Pancreas (tissue), 10 donors: Measurements from ENCODE around the gene NOLC1. TPM values are rescaled to one million over a fixed set of nuclear protein-coding genes. Genes with fewer than 3 reads are reported as not detected.

Experiments used
- ATAC-seq, 4 donors: fragments of 200-7000 bp; cut with Tn5 transposase; one replicate each; pipeline versions ENCODE4 v1.8.0 to v1.9.1; 2020; ENCODE audit warnings: mild to moderate bottlenecking in 4 of 4, moderate library complexity in 4 of 4
- DNase-seq, 6 donors: peaks; one replicate each; pipeline ENCODE4 v3.0.0-alpha.2; 2020
- FAIRE-seq: peaks from 2 replicates; lab custom pipeline; 2012; peaks lifted over from hg19 to GRCh38; lab: Jason Lieb, UNC
- H3K27ac ChIP-seq, 4 donors: fragments of 200-600 bp; sonication (generic); 1 replicate in 3 of 4; 2 replicates in 1 of 4; pipeline versions ENCODE4 v1.5.0 to v1.8.0; 2020
- H3K27me3 ChIP-seq, 4 donors: fragments of 200-600 bp; one replicate each; pipeline ENCODE4 v1.8.0; 2021
- H3K36me3 ChIP-seq, 3 donors: fragments of 200-600 bp; sonication (generic) in 1 of 3; one replicate each; pipeline versions ENCODE4 v1.5.0 to v1.8.0; 2020 to 2021
- H3K4me1 ChIP-seq, 3 donors: fragments of 200-600 bp; one replicate each; pipeline ENCODE4 v1.8.0; 2021
- H3K4me3 ChIP-seq, 4 donors: fragments of 200-600 bp; sonication (generic) in 2 of 4; one replicate each; pipeline versions ENCODE4 v1.5.0 to v1.8.0; 2020 to 2021
- H3K9me3 ChIP-seq, 4 donors: fragments of 200-600 bp; one replicate each; pipeline ENCODE4 v1.8.0; 2021
- WGBS, 2 donors: extraction: QIAGEN DNeasy Blood & Tissue Kit; methylation state at CpG; one replicate each; pipeline ENCODE4 v1.1.7; 2013; 5-methylcytosine and 5-hydroxymethylcytosine counted together
- intact Hi-C, 3 donors: fragments of 100-400 bp; cut with DNase I; formaldehyde crosslinking; loops; one replicate each; pipeline versions ENCODE4 v1.11.1 to v1.14.2; 2022
- polyA plus RNA-seq, 2 donors: library from polyadenylated mRNA; stranded (reverse); fragments of 200-250 nt; gene quantifications; one replicate each; pipeline ENCODE4 v1.2.3, GENCODE V29; 2013
- total RNA-seq, 6 donors: library from RNA; stranded (reverse); fragmentation: NEBNext Ultra II Directional in 4 of 6; extraction: Animal tissue kit (Norgen Biotek cat#: 25700) in 4 of 6; gene quantifications; one replicate each; pipeline versions ENCODE4 v1.2.1 to v1.2.4, GENCODE V29; 2021 to 2023
- TF ChIP-seq, protein P1 (sequence below), 4 donors: fragments of 200-600 bp; sonication (generic) in 3 of 4; IDR thresholded peaks; one replicate each; pipeline versions ENCODE4 v1.5.0 to v1.8.0; 2021; ENCODE audit warnings: antibody characterized with exemption in 4 of 4
- donor health status: healthy with polysubstance abuse.
- donor health status: DM: no; HTN: no; CAD: no; lungs with moderate emphysema.
- donor health status: DM: no; HTN: no; CAD: no.
- donor health status: control.
- donor health status: control.
- donor health status: Bipolar disorder and iron deficiency.
- donor health status: DM: yes; HTN: yes; CAD: no.
- donor health status: DM: no; HTN: no; CAD: no.
- donor health status: DM: no; HTN: no; CAD: no.
- donor health status: DM: yes; HTN: yes; CAD: no.

Gene NOLC1
- total and polyA plus RNA-seq, 8 donors: 14.8 to 33.7 (median 25.7) TPM

DNA sequence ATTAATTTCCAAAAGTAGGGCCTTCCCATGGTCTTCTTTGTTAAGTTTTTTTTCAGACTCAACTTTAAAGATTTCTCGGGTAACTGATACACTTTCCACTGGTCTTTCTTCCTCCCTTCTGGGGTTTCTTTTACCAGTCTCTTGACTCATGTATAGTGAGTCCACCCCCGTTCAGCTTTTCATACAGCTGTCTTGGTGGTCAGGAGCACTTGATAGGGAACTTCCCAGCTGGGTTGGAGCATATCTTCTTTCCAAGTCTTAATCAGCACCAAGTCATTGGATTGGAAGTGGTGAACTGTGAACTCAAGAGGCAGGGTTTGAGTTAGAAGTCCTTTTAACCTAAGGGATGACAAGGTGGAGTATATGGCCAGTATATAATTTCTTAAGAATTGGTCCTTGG lies 44.7 kb downstream of the NOLC1 start:
- no peaks in the 10 kb centered on the region for H3K36me3 ChIP-seq
- TF ChIP-seq, protein P1, sequence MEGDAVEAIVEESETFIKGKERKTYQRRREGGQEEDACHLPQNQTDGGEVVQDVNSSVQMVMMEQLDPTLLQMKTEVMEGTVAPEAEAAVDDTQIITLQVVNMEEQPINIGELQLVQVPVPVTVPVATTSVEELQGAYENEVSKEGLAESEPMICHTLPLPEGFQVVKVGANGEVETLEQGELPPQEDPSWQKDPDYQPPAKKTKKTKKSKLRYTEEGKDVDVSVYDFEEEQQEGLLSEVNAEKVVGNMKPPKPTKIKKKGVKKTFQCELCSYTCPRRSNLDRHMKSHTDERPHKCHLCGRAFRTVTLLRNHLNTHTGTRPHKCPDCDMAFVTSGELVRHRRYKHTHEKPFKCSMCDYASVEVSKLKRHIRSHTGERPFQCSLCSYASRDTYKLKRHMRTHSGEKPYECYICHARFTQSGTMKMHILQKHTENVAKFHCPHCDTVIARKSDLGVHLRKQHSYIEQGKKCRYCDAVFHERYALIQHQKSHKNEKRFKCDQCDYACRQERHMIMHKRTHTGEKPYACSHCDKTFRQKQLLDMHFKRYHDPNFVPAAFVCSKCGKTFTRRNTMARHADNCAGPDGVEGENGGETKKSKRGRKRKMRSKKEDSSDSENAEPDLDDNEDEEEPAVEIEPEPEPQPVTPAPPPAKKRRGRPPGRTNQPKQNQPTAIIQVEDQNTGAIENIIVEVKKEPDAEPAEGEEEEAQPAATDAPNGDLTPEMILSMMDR (IDR thresholded peaks at IDR 0.05): no peak
- no peak for ATAC-seq
- WGBS, 2 donors: 73 to 74% methylated on average over 2 of the region's 2 CpGs
- no peak overlapping the region for H3K4me3 ChIP-seq
- no peak overlapping the region for H3K27ac ChIP-seq
- intact Hi-C loops: no loop called here
- FAIRE-seq: no peak
- no peaks in the 10 kb centered on the region for H3K9me3 ChIP-seq
- H3K4me1 ChIP-seq: no peaks in the 10 kb centered on the region
- DNase-seq: no peak
- no peaks in the 10 kb centered on the region for H3K27me3 ChIP-seq

DNA sequence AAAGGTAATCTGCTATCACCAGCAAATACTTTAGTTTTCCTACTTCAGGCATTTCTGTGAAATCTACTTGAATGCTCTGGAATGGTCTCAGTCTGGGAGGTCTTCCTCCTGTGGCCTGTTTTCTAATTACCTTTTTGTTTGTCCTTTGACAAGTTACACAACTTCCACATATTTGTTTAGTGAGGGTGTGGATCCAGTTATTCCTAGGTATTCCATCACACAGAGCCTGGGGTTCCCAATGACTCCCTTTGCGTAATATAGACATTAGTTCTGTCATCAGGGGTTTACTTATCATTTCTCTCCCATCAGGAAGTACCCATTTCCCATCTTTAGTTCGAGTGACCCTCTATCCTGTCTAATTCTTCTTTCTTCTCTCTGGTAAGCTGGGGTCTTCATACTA lies 45.8 kb downstream of the NOLC1 start:
- WGBS, 2 donors: 71 to 74% methylated on average over 2 of the region's 2 CpGs
- no peaks in the 10 kb centered on the region for H3K27me3 ChIP-seq
- no peaks in the 10 kb centered on the region for H3K9me3 ChIP-seq
- intact Hi-C loops: no loop called here
- TF ChIP-seq, protein P1 (IDR thresholded peaks at IDR 0.05): no peak
- H3K27ac ChIP-seq: no peak overlapping the region
- FAIRE-seq (no peak), ATAC-seq (no peak), DNase-seq (no peak)
- no peaks in the 10 kb centered on the region for H3K4me1 ChIP-seq
- no peak overlapping the region for H3K4me3 ChIP-seq
- no peaks in the 10 kb centered on the region for H3K36me3 ChIP-seq

DNA sequence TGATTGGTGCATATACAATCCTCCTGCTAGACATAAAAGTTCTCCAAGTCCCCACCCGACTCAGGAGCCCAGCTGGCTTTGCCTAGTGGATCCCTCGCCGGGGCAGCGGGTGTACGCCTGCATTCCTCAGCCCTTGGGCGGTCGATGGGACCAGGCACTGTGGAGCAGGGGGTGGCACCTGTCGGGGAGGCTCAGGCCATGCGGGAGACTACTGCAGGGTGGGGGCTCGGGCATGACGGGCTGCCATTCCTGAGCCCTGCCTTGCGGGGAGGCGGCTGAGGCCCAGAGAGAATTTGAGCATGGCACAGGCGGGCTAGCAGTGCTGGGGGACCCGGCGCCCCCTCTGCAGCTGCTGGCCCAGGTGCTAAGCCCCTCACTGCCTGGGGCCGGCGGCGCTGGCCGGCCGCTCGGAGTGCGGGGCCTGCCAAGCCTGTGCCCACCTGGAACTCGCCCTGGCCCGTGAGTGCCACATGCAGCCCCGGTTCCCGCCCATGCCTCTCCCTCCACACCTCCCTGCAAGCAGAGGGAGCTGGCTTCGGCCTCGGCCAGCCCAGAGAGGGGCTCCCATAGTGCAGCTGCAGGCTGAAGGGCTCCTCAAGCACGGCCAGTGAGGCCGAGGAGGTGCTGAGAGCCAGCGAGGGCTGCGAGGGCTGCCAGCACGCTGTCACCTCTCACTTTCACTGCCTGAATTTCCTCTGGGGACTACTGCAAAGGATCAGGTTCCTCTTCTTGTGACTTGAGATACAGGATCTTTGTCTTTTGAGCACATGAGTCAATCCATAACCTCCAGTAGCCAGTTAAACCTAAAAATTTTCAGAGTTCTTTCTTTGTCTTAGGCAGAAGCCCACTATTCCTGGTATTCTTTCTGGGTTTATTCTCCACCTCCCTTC lies 48.8 kb downstream of the NOLC1 start:
- Histone ChIP-seq H3K27me3 (no peaks in the 10 kb centered on the region), H3K4me1 (no peaks in the 10 kb centered on the region), H3K9me3 (no peaks in the 10 kb centered on the region), H3K36me3 (no peaks in the 10 kb centered on the region), H3K4me3 (no peak overlapping the region), H3K27ac (no peak overlapping the region)
- intact Hi-C loops: no loop called here
- FAIRE-seq (no peak), ATAC-seq (no peak), DNase-seq (peak in 1 of 6 donors; percentile 62)
- 90 to 93% methylated on average over 27 to 34 of the region's 34 CpGs for WGBS, 2 donors
- TF ChIP-seq, protein P1 (IDR thresholded peaks at IDR 0.05): no peak

DNA sequence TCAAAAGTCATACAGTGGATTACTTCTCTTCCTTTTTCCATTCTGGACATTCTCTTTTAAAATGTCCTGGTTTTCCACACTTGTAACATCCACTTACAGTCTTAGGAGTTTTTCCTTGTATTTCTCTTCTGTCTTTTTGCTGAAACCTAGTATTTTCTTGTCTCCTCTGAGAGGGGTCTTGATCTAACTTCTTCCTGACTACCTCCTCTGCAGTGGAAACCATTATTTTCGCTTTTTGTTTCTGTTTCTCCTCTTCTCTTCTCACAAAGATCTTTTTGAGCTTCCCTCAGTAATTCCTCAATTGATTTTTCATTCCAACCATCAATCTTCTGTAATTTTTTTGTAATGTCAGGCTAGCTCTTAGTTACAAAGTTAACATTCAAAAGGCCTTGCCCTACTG lies 50.2 kb downstream of the NOLC1 start:
- no peaks in the 10 kb centered on the region for H3K4me1 ChIP-seq
- ATAC-seq (no peak), FAIRE-seq (no peak), DNase-seq (no peak)
- WGBS, 2 donors: 49 to 50% methylated on average over 1 of the region's 1 CpG
- no peaks in the 10 kb centered on the region for H3K9me3 ChIP-seq
- TF ChIP-seq, protein P1 (IDR thresholded peaks at IDR 0.05): no peak
- intact Hi-C loops: no loop called here
- no peaks in the 10 kb centered on the region for H3K27me3 ChIP-seq
- no peak overlapping the region for H3K4me3 ChIP-seq
- no peak overlapping the region for H3K27ac ChIP-seq
- no peaks in the 10 kb centered on the region for H3K36me3 ChIP-seq
